T follicular helper cell (primary cell): ENCODE results near the gene TSPAN32.

Experiments used
- DNase-seq: peaks from one replicate; pipeline ENCODE4 v3.0.0-alpha.2; 2020; ENCODE audit warnings: low read depth
- total RNA-seq, 2 experiments: gene quantifications; one replicate each; lab custom pipeline; 2026; lab: John Stamatoyannopoulos, UW

Gene TSPAN32
- total RNA-seq: 1.5 to 16.6 reads per million in 2 experiments

- DNase-seq: peak; percentile 20
These were observed at the start of gene TSPAN32, which contains the start of gene C11orf21 for GRCh38 chr11:2301631-2302305. Gene TSPAN32, plus strand, starts transcription at chr11:2302013. Its CDS starts 137 bp downstream, at chr11:2302150. Gene C11orf21, minus strand, starts transcription at chr11:2301918. Its CDS starts 110 bp downstream, at chr11:2301808.

- no peak for DNase-seq
These were observed 49.8 kb upstream of the TSPAN32 start for GRCh38 chr11:2252018-2252417.

GRCh38 chr11:2256293-2256913 lies 45.4 kb upstream of the TSPAN32 start:
- no peak for DNase-seq

GRCh38 chr11:2256951-2257700 lies 44.7 kb upstream of the TSPAN32 start:
- no peak for DNase-seq

GRCh38 chr11:2258501-2259465 lies 43.0 kb upstream of the TSPAN32 start:
- DNase-seq: no peak

GRCh38 chr11:2259466-2259830 lies 42.4 kb upstream of the TSPAN32 start:
- DNase-seq: no peak

GRCh38 chr11:2259897-2260451 lies 41.8 kb upstream of the TSPAN32 start:
- DNase-seq: no peak

- DNase-seq: no peak
These were observed 41.1 kb upstream of the TSPAN32 start for GRCh38 chr11:2260491-2261364.

GRCh38 chr11:2261436-2262230 lies 40.2 kb upstream of the TSPAN32 start:
- no peak for DNase-seq

- no peak for DNase-seq
These were observed 39.3 kb upstream of the TSPAN32 start for GRCh38 chr11:2262301-2263070.

GRCh38 chr11:2263071-2263565 lies 38.7 kb upstream of the TSPAN32 start:
- no peak for DNase-seq

- no peak for DNase-seq
These were observed 38.0 kb upstream of the TSPAN32 start for GRCh38 chr11:2263724-2264360.

- DNase-seq: no peak
These were observed 37.3 kb upstream of the TSPAN32 start for GRCh38 chr11:2264366-2265053.

- no peak for DNase-seq
These were observed 36.4 kb upstream of the TSPAN32 start for GRCh38 chr11:2265396-2265795.

GRCh38 chr11:2265854-2266585 lies 35.8 kb upstream of the TSPAN32 start:
- DNase-seq: no peak

GRCh38 chr11:2266586-2267305 lies 35.1 kb upstream of the TSPAN32 start:
- no peak for DNase-seq
